SK-N-SH (cell line): ENCODE results near the gene IL12B. TPM values are rescaled to one million over a fixed set of nuclear protein-coding genes. Genes with fewer than 3 reads are reported as not detected.
"Not testable (repeated sequence)": the region's sequence is repeated elsewhere in the genome, so short reads cannot be mapped to it uniquely, and the experiment has no call there.

Experiments used
- CTCF ChIA-PET: fragments of 300-600, 350-600 bp; formaldehyde crosslinking; extraction: SDS; loops from one replicate; lab custom pipeline; 2021; lab: Yijun Ruan, JAX
- POLR2A ChIA-PET: fragments of 350-600 bp; sonication (Branson Sonifier 250); formaldehyde crosslinking; extraction: SDS; loops from one replicate; lab custom pipeline; 2020; ENCODE audit warnings: antibody characterized with exemption, inconsistent platforms; lab: Yijun Ruan, JAX
- DNase-seq: peaks from one replicate; pipeline ENCODE4 v3.0.0; 2012
- H2AFZ ChIP-seq: fragments of 200-600 bp; sonication (generic); 2 replicates; pipeline ENCODE4 v1.8.1; 2016; ENCODE audit warnings: antibody characterized with exemption, mild to moderate bottlenecking, low read depth
- H3F3A ChIP-seq: fragments of 200-600 bp; sonication (generic); replicated peaks from 2 replicates; pipeline ENCODE3; 2016; ENCODE audit warnings: antibody characterized with exemption, mild to moderate bottlenecking; ENCODE audit not compliant: insufficient read depth
- H3K27ac ChIP-seq, 2 experiments: fragments of 200-500 bp in 1 of 2; fragments of 200-600 bp in 1 of 2; sonication (Bioruptor generic) in 1 of 2; sonication (generic), shearing (Covaris generic) in 1 of 2; 2 replicates each; pipeline versions ENCODE4 v1.5.1 to v1.6.1; 2014 to 2016; ENCODE audit warnings: low read depth in 2 of 2, inconsistent platforms in 1 of 2, low read length in 1 of 2, mild to moderate bottlenecking in 1 of 2, mixed read lengths in 1 of 2
- H3K27me3 ChIP-seq: fragments of 200-600 bp; sonication (generic), shearing (Covaris generic); 2 replicates; pipeline ENCODE4 v1.6.1; 2016; ENCODE audit warnings: mixed run types; ENCODE audit not compliant: insufficient read depth
- H3K36me3 ChIP-seq, 2 experiments: fragments of 200-500 bp in 1 of 2; fragments of 200-600 bp in 1 of 2; sonication (Bioruptor generic) in 1 of 2; sonication (generic) in 1 of 2; replicated peaks in 1 of 2; 2 replicates each; pipeline versions ENCODE3 to v1.5.1; 2014 to 2016; ENCODE audit warnings: low read length in 1 of 2, mild to moderate bottlenecking in 1 of 2; ENCODE audit not compliant: insufficient read depth in 2 of 2, control insufficient read depth in 1 of 2
- H3K4me1 ChIP-seq, 2 experiments: fragments of 200-500 bp in 1 of 2; fragments of 200-600 bp in 1 of 2; sonication (Bioruptor generic) in 1 of 2; sonication (generic), shearing (Covaris generic) in 1 of 2; 2 replicates each; pipeline versions ENCODE4 v1.5.1 to v1.6.1; 2014 to 2016; ENCODE audit warnings: low read depth in 1 of 2, low read length in 1 of 2, mixed run types in 1 of 2; ENCODE audit not compliant: insufficient read depth in 2 of 2, control insufficient read depth in 1 of 2
- H3K4me2 ChIP-seq: fragments of 200-600 bp; sonication (generic), shearing (Covaris generic); 2 replicates; pipeline ENCODE4 v1.6.1; 2017; ENCODE audit warnings: mixed run types
- H3K4me3 ChIP-seq, 2 experiments: fragments of 200-500 bp in 1 of 2; fragments of 200-600 bp in 1 of 2; sonication (Bioruptor generic) in 1 of 2; sonication (generic), shearing (Covaris generic) in 1 of 2; 2 replicates each; pipeline versions ENCODE4 v1.5.1 to v1.8.1; 2014 to 2016; ENCODE audit warnings: low read depth in 2 of 2, inconsistent platforms in 1 of 2, low read length in 1 of 2, mild to moderate bottlenecking in 1 of 2, mixed read lengths in 1 of 2, moderate library complexity in 1 of 2
- H3K79me2 ChIP-seq: fragments of 200-600 bp; sonication (generic); 2 replicates; pipeline ENCODE4 v1.8.1; 2017; ENCODE audit warnings: mild to moderate bottlenecking; ENCODE audit not compliant: insufficient read depth
- H3K9ac ChIP-seq: fragments of 200-600 bp; sonication (generic); 2 replicates; pipeline ENCODE4 v1.6.1; 2017; ENCODE audit warnings: mixed run types
- H3K9me2 ChIP-seq: fragments of 200-600 bp; sonication (generic); 2 replicates; pipeline ENCODE4 v1.6.1; 2017; ENCODE audit warnings: mixed run types
- H3K9me3 ChIP-seq: fragments of 200-600 bp; sonication (generic); 2 replicates; pipeline ENCODE4 v1.6.1; 2017; ENCODE audit warnings: mixed run types, mild to moderate bottlenecking, moderate library complexity
- H4K20me1 ChIP-seq: fragments of 200-600 bp; sonication (generic); 2 replicates; pipeline ENCODE4 v1.6.1; 2017; ENCODE audit warnings: mild to moderate bottlenecking, mixed run types; ENCODE audit not compliant: insufficient read depth
- EP300 ChIP-seq, 2 experiments: IDR thresholded peaks; 2 replicates each; pipeline versions ENCODE4 v1.4.0 to v1.6.1; 2012; ENCODE audit warnings: borderline replicate concordance in 1 of 2, low read depth in 1 of 2, low read length in 1 of 2
- EZH2phosphoT487 ChIP-seq: fragments of 200-600 bp; sonication (generic); IDR thresholded peaks from 2 replicates; pipeline ENCODE4 v1.6.1; 2017; ENCODE audit warnings: low read depth, mixed run types, mild to moderate bottlenecking, antibody characterized with exemption, moderate library complexity, borderline replicate concordance
- FOSL2 ChIP-seq: IDR thresholded peaks from 2 replicates; pipeline ENCODE4 v1.4.0; 2012; ENCODE audit warnings: low read depth, mild to moderate bottlenecking, moderate library complexity, borderline replicate concordance
- FOXM1 ChIP-seq: IDR thresholded peaks from 2 replicates; pipeline ENCODE4 v1.4.0; 2012; ENCODE audit warnings: low read depth, mild to moderate bottlenecking
- GABPA ChIP-seq: IDR thresholded peaks from 2 replicates; pipeline ENCODE4 v1.4.0; 2012; ENCODE audit warnings: low read depth, mild to moderate bottlenecking
- MAX ChIP-seq: IDR thresholded peaks from 2 replicates; pipeline ENCODE4 v1.4.0; 2012; ENCODE audit warnings: low read depth
- NRF1 ChIP-seq: IDR thresholded peaks from 2 replicates; pipeline ENCODE4 v1.6.1; 2012; ENCODE audit warnings: low read depth, mild to moderate bottlenecking, low read length
- PBX3 ChIP-seq: IDR thresholded peaks from 2 replicates; pipeline ENCODE4; 2012
- POLR2AphosphoS5 ChIP-seq: IDR thresholded peaks from 2 replicates; pipeline ENCODE4 v1.6.1; 2012; ENCODE audit warnings: low read depth, low read length
- RCOR1 ChIP-seq: fragments of 150-350 bp; IDR thresholded peaks from 2 replicates; pipeline ENCODE4 v1.6.1; 2017; ENCODE audit warnings: antibody characterized with exemption, low read length
- RFX5 ChIP-seq: IDR thresholded peaks from 2 replicates; pipeline ENCODE4 v1.6.1; 2012; ENCODE audit warnings: mild to moderate bottlenecking, improper control_type of control experiment, low read length
- RXRA ChIP-seq: IDR thresholded peaks from 2 replicates; pipeline ENCODE4 v1.4.0; 2012; ENCODE audit warnings: low read depth, mild to moderate bottlenecking, borderline replicate concordance
- SIN3A ChIP-seq: IDR thresholded peaks from 2 replicates; pipeline ENCODE4 v1.6.1; 2012; ENCODE audit warnings: low read depth, mild to moderate bottlenecking, low read length, moderate library complexity, borderline replicate concordance
- SMC3 ChIP-seq: IDR thresholded peaks from 2 replicates; pipeline ENCODE4 v1.6.1; 2012; ENCODE audit warnings: low read depth, low read length, improper control_type of control experiment
- TAF1 ChIP-seq: IDR thresholded peaks from 2 replicates; pipeline ENCODE4 v1.6.1; 2012; ENCODE audit warnings: low read depth, mild to moderate bottlenecking, low read length, moderate library complexity, borderline replicate concordance
- TCF12 ChIP-seq: IDR thresholded peaks from 2 replicates; pipeline ENCODE4 v1.4.0; 2012
- TEAD4 ChIP-seq: IDR thresholded peaks from 2 replicates; pipeline ENCODE4 v1.4.0; 2012; ENCODE audit warnings: mild to moderate bottlenecking, borderline replicate concordance; ENCODE audit not compliant: insufficient read depth
- USF1 ChIP-seq: IDR thresholded peaks from 2 replicates; pipeline ENCODE4 v1.4.0; 2012; ENCODE audit warnings: low read depth, borderline replicate concordance
- YY1 ChIP-seq: IDR thresholded peaks from 2 replicates; pipeline ENCODE4 v1.4.0; 2012; ENCODE audit warnings: low read depth, mild to moderate bottlenecking
- WGBS: methylation state at CpG from one replicate; pipeline ENCODE4 v1.1.6; 2017; ENCODE audit warnings: low lambda C conversion rate; 5-methylcytosine and 5-hydroxymethylcytosine counted together
- polyA plus RNA-seq, 3 experiments: library from polyadenylated mRNA; depleted of rRNA; stranded (reverse); fragments of >200 nt; gene quantifications; 2 replicates each; pipeline ENCODE4 v1.2.3, GENCODE V29; 2012
- TF ChIP-seq, protein P1 (sequence below): fragments of 200-600 bp; sonication (generic); IDR thresholded peaks from 2 replicates; pipeline ENCODE4 v1.6.1; 2017; ENCODE audit warnings: antibody characterized with exemption, mild to moderate bottlenecking, moderate library complexity

IL12B gene
- polyA plus RNA-seq, 1 of the 3 experiments (the other 2 are of a cell fraction), result not detected

GRCh38 chr5:159301466-159301865, 28.8 kb downstream of the IL12B start:
- Histone ChIP-seq H3K4me2 (no peak overlapping the region), H3K4me3 (no peak overlapping the region), H3K36me3 (no peaks in the 10 kb centered on the region), H3K27me3 (no peaks in the 10 kb centered on the region), H3K9me2 (no peaks in the 10 kb centered on the region), H3K9ac (no peak overlapping the region), H4K20me1 (no peaks in the 10 kb centered on the region), H3K27ac (no peak overlapping the region), H3K4me1 (no peaks in the 10 kb centered on the region), H3K79me2 (no peaks in the 10 kb centered on the region), H3K9me3 (peaks cover 11% of the 10 kb centered on the region; the same call in 1 of the 2 replicates), H2AFZ (no peak overlapping the region), H3F3A (no peaks in the 10 kb centered on the region)
- ChIA-PET CTCF (interaction anchor here (1.4 kb wide), 1 partner anchor 16 kb away, joined by 7 read pairs; no protein-coding TSS in a partner anchor), POLR2A (no interaction called here)
- 47% methylated on average over 3 of the region's 3 CpGs for WGBS
- TF ChIP-seq SMC3, result no peak
- no peak for TF ChIP-seq RFX5
- no peak for TF ChIP-seq EZH2phosphoT487
- TF ChIP-seq TEAD4, result no peak
- TF ChIP-seq TAF1, result no peak
- TF ChIP-seq YY1, result no peak
- no peak for DNase-seq

GRCh38 chr5:159297300-159297699, 33.0 kb downstream of the IL12B start:
- H3K79me2 ChIP-seq, H3K4me3 ChIP-seq, H4K20me1 ChIP-seq, DNase-seq, H3K27me3 ChIP-seq, POLR2A ChIA-PET, H3K9ac ChIP-seq, H3K9me3 ChIP-seq, H3K36me3 ChIP-seq, H3K9me2 ChIP-seq, H3K4me1 ChIP-seq, H3K4me2 ChIP-seq, H3K27ac ChIP-seq, H2AFZ ChIP-seq, H3F3A ChIP-seq: not testable (repeated sequence)
- WGBS, result 72% methylated on average over 5 of the region's 5 CpGs
- CTCF ChIA-PET, result interaction anchor here (1.1 kb wide), 1 partner anchor 13 kb away, joined by 3 read pairs; no protein-coding TSS in a partner anchor

GRCh38 chr5:159294921-159295320, 35.4 kb downstream of the IL12B start:
- H3K27ac ChIP-seq, result no peak overlapping the region
- no peaks in the 10 kb centered on the region for H3K9me3 ChIP-seq
- ChIA-PET POLR2A (no interaction called here), CTCF (interaction anchor here (2.9 kb wide), 1 partner anchor 22 kb away, joined by 14 read pairs; no protein-coding TSS in a partner anchor)
- H3K9ac ChIP-seq, result no peak overlapping the region
- no peak overlapping the region for H3K4me2 ChIP-seq
- H3K79me2 ChIP-seq, result no peaks in the 10 kb centered on the region
- H3K27me3 ChIP-seq, result no peaks in the 10 kb centered on the region
- 80% methylated on average over 5 of the region's 5 CpGs for WGBS
- DNase-seq, result no peak
- H3F3A ChIP-seq, result no peaks in the 10 kb centered on the region
- H2AFZ ChIP-seq, result no peak overlapping the region
- no peaks in the 10 kb centered on the region for H3K4me1 ChIP-seq
- no peaks in the 10 kb centered on the region for H4K20me1 ChIP-seq
- no peaks in the 10 kb centered on the region for H3K36me3 ChIP-seq
- H3K9me2 ChIP-seq, result no peaks in the 10 kb centered on the region
- no peak overlapping the region for H3K4me3 ChIP-seq
- TF ChIP-seq FOSL2 (no peak), YY1 (no peak), TCF12 (no peak), RXRA (no peak), NRF1 (no peak), RFX5 (no peak), EP300 (IDR thresholded peaks at IDR 0.05; ENCODE audit: borderline replicate concordance in 1 of 2, low read depth in 1 of 2, low read length in 1 of 2) (no peak), GABPA (no peak), MAX (no peak), RCOR1 (no peak), USF1 (no peak), TEAD4 (no peak), FOXM1 (no peak), POLR2AphosphoS5 (no peak), PBX3 (no peak), SIN3A (no peak)
- TF ChIP-seq, protein P1, sequence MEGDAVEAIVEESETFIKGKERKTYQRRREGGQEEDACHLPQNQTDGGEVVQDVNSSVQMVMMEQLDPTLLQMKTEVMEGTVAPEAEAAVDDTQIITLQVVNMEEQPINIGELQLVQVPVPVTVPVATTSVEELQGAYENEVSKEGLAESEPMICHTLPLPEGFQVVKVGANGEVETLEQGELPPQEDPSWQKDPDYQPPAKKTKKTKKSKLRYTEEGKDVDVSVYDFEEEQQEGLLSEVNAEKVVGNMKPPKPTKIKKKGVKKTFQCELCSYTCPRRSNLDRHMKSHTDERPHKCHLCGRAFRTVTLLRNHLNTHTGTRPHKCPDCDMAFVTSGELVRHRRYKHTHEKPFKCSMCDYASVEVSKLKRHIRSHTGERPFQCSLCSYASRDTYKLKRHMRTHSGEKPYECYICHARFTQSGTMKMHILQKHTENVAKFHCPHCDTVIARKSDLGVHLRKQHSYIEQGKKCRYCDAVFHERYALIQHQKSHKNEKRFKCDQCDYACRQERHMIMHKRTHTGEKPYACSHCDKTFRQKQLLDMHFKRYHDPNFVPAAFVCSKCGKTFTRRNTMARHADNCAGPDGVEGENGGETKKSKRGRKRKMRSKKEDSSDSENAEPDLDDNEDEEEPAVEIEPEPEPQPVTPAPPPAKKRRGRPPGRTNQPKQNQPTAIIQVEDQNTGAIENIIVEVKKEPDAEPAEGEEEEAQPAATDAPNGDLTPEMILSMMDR, result no peak
